ENCODE measurements around the gene COX7A2L.
"Not testable (repeated sequence)": the region's sequence is repeated elsewhere in the genome, so short reads cannot be mapped to it uniquely, and the experiment has no call there.

The COX7A2L gene

GRCh38 chr2:42338567-42339190 is 22.3 kb downstream of the COX7A2L start:
- no peak for DNase-seq

GRCh38 chr2:42337846-42338566 is 23.0 kb downstream of the COX7A2L start:
- no peak for DNase-seq

GRCh38 chr2:42337356-42337820 is 23.6 kb downstream of the COX7A2L start:
- no peak for DNase-seq

- no peak for DNase-seq
These were observed 24.6 kb downstream of the COX7A2L start for GRCh38 chr2:42336361-42336965.

- no peak for DNase-seq
These were observed 25.4 kb downstream of the COX7A2L start for GRCh38 chr2:42335514-42336104.

- DNase-seq, result not testable (repeated sequence)
These were observed 26.2 kb downstream of the COX7A2L start for GRCh38 chr2:42334865-42335264.

- DNase-seq, result no peak
These were observed 26.8 kb downstream of the COX7A2L start for GRCh38 chr2:42334220-42334619.

GRCh38 chr2:42333579-42333978 is 27.4 kb downstream of the COX7A2L start:
- DNase-seq, result no peak

- DNase-seq, result no peak
These were observed 28.4 kb downstream of the COX7A2L start for GRCh38 chr2:42332575-42332974.

- no peak for DNase-seq
These were observed 29.3 kb downstream of the COX7A2L start for GRCh38 chr2:42331569-42332284.

- no peak for DNase-seq
These were observed 31.3 kb downstream of the COX7A2L start for GRCh38 chr2:42329736-42330135.

- DNase-seq, result no peak
These were observed 32.1 kb downstream of the COX7A2L start for GRCh38 chr2:42328923-42329322.

GRCh38 chr2:42328148-42328833 is 32.7 kb downstream of the COX7A2L start:
- DNase-seq, result no peak

- no peak for DNase-seq
These were observed 33.9 kb downstream of the COX7A2L start for GRCh38 chr2:42327125-42327524.

GRCh38 chr2:42325609-42326008 is 35.4 kb downstream of the COX7A2L start:
- DNase-seq, result no peak

- DNase-seq, result no peak
These were observed 36.1 kb downstream of the COX7A2L start for GRCh38 chr2:42324949-42325348.

- DNase-seq, result no peak
These were observed 36.8 kb downstream of the COX7A2L start for GRCh38 chr2:42324244-42324643.

- no peak for DNase-seq
These were observed 39.5 kb downstream of the COX7A2L start for GRCh38 chr2:42321452-42322064.

- no peak for DNase-seq
These were observed 41.8 kb downstream of the COX7A2L start for GRCh38 chr2:42319265-42319664.

- no peak for DNase-seq
These were observed 43.1 kb downstream of the COX7A2L start for GRCh38 chr2:42317945-42318344.

GRCh38 chr2:42317486-42317885 is 43.5 kb downstream of the COX7A2L start:
- DNase-seq, result no peak

- DNase-seq, result no peak
These were observed 44.1 kb downstream of the COX7A2L start for GRCh38 chr2:42316910-42317309.

Measured in stimulated activated naive CD4-positive, alpha-beta T cell treated with Interleukin-2 at 50 U/mL for 16 hours (primary cell).